Measurements from ENCODE around the gene GIPC2.

GIPC2 gene

DNA sequence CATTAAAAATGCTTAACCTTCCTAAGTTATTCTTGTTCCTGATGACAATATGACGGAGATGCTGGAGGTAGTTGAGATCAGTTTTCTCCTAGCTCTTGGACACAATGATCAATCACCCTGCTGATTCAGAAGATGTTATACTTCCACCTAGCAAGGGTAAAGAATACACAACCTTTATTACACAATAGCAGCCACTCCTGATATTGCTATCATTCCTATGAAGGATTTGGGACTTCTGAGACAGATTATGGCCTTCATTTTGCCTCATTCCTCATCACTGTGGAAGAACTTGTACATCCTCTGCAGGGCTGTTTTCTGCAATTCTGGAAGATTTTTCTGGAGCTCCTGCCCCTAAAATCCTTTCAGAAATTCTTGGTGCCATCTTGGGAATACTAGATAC is 47.8 kb downstream of the GIPC2 start:
- FAIRE-seq (no peak), DNase-seq (ENCODE audit: insufficient read length, low spot score) (no peak)
- TF ChIP-seq, protein P1, sequence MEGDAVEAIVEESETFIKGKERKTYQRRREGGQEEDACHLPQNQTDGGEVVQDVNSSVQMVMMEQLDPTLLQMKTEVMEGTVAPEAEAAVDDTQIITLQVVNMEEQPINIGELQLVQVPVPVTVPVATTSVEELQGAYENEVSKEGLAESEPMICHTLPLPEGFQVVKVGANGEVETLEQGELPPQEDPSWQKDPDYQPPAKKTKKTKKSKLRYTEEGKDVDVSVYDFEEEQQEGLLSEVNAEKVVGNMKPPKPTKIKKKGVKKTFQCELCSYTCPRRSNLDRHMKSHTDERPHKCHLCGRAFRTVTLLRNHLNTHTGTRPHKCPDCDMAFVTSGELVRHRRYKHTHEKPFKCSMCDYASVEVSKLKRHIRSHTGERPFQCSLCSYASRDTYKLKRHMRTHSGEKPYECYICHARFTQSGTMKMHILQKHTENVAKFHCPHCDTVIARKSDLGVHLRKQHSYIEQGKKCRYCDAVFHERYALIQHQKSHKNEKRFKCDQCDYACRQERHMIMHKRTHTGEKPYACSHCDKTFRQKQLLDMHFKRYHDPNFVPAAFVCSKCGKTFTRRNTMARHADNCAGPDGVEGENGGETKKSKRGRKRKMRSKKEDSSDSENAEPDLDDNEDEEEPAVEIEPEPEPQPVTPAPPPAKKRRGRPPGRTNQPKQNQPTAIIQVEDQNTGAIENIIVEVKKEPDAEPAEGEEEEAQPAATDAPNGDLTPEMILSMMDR (IDR thresholded peaks at IDR 0.05; ENCODE audit: insufficient read depth, missing control alignments), result no peak

DNA sequence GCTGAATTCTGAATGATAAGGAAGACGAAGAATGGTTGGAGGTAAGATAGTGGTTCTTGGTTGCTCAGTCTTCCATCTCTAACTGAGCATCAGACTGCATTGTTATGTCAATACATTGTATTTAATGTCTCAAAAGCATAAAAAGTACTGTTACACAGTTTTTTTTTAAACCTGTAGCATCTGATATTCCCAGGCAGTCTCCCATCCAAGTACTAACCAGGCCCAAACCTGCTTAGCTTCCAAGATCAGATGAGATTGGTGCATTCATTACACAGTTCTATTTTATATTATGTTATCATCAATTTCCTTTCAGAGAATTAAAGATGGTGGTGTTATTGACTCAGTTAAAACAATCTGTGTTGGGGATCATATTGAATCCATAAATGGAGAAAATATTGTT is 48.9 kb downstream of the GIPC2 start:
- FAIRE-seq, result no peak
- no peak for DNase-seq (ENCODE audit: insufficient read length, low spot score)

DNA sequence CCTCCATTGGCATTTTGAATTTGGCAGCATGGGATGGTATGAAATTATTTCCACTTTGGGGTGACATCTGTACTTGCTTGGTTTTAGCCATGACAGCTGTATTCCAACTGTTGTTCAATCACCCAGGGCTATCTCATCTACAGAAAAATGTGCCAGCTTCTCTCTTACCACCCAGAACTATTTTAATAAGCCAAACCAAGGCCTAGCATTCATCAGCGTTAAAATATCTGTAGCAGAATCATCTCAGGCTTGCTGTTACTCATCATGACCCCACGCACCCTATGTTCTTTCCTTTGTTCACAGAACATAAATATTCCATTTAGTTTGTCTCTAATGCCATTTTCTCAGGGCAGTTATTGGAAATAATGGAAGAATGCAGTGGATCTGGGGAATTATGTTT is 49.8 kb downstream of the GIPC2 start:
- DNase-seq (ENCODE audit: insufficient read length, low spot score) (no peak), FAIRE-seq (no peak)
- TF ChIP-seq, protein P1 (IDR thresholded peaks at IDR 0.05; ENCODE audit: insufficient read depth, missing control alignments), result no peak

More for the DNA sequence above, 48.9 kb downstream of the GIPC2 start:
- TF ChIP-seq, protein P1 (IDR thresholded peaks at IDR 0.05; ENCODE audit: insufficient read depth, missing control alignments), result no peak

DNA sequence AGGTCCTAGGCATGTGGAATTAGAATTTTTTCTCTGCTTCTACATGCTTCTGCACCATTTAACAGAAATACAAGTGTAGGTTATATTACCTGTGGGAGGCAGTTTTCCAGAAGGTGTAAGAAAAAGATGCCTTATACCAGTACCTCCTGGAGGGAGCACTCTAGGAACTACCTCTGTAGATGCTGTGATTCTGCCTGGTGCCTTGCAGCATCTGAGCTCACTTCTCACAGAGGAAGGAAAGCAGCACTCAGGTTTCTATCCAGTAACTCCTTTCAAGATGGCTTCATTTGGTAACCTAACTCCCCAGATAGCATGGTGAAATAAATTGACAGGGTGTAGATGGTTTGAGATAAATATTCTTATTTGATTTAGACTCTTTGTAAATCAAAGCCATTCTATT is 50.3 kb downstream of the GIPC2 start:
- TF ChIP-seq, protein P1 (IDR thresholded peaks at IDR 0.05; ENCODE audit: insufficient read depth, missing control alignments), result no peak
- DNase-seq (ENCODE audit: insufficient read length, low spot score), result no peak
- FAIRE-seq, result no peak

DNA sequence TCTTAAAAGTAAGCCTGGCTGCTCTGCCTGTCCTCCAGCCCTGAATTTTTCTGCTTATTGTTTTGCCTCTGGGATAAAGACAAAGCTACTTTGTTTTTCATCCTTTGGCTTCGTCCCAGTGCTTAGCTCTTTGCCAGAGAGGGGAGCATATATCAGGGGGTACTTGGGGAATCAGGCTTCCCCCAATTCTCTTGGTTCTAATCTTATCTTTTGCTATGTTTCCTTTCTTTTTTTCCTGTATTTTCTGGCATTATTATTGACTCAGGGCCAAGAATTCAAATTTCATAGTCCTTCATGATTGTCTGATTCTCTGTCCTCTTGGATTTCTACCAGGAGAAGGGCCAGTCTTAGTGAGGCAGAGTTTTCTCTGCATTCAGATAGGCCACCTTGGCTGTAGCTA is 51.2 kb downstream of the GIPC2 start:
- FAIRE-seq (no peak), DNase-seq (ENCODE audit: insufficient read length, low spot score) (no peak)
- TF ChIP-seq, protein P1 (IDR thresholded peaks at IDR 0.05; ENCODE audit: insufficient read depth, missing control alignments), result no peak

DNA sequence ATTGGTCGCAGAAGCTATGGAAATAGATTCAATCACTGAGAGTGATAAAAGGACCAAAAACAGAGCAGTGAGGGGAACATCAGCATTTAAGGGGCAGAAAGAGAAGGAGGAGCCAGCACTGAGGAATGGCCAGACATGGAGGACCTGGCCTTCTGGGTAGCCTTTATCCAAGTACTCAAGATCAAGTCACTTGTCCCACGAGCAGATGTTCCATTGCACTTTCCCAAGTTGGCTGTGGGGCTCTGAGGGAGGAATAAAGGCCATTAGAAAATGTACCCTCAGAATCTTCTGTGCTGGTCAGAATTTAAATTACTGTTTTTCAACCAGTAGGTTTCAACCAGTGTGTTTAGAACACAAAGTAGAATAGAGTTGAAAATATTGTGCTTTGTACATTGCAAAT is 55.3 kb downstream of the GIPC2 start:
- FAIRE-seq, result no peak
- TF ChIP-seq, protein P1 (IDR thresholded peaks at IDR 0.05; ENCODE audit: insufficient read depth, missing control alignments), result no peak
- DNase-seq (ENCODE audit: insufficient read length, low spot score), result no peak

DNA sequence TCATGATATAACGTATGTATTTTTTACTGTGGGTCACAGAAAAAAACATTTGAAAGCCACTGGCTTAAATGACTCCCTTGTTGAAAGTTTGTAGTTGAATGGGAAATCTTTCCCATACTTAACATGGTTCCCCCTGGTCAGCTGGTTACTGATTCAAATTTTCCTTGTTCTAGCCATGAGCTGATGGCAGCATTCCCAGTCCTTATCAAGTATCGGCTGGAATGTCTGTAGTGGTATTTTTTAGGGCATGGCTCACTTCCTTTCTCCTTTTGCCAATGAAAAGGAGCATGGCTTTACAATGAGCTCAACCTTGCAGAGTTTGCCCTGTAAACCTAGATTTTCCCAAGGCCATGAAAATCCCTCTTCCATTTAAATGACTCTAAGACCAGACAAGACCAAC is 55.7 kb downstream of the GIPC2 start:
- TF ChIP-seq, protein P1 (IDR thresholded peaks at IDR 0.05; ENCODE audit: insufficient read depth, missing control alignments), result no peak
- FAIRE-seq, result no peak
- no peak for DNase-seq (ENCODE audit: insufficient read length, low spot score)

Measured in D721Med (cell line).